ENCODE results near the gene ZPBP. TPM values are rescaled to one million over a fixed set of nuclear protein-coding genes. Genes with fewer than 3 reads are reported as not detected.
A peak's percentile ranks its signal among the peaks of the same experiment; 100 is the strongest.
"Not testable (repeated sequence)": the region's sequence is repeated elsewhere in the genome, so short reads cannot be mapped to it uniquely, and the experiment has no call there.

The ZPBP gene
- total RNA-seq, 1 experiment from 2014 or later = not detected

DNA sequence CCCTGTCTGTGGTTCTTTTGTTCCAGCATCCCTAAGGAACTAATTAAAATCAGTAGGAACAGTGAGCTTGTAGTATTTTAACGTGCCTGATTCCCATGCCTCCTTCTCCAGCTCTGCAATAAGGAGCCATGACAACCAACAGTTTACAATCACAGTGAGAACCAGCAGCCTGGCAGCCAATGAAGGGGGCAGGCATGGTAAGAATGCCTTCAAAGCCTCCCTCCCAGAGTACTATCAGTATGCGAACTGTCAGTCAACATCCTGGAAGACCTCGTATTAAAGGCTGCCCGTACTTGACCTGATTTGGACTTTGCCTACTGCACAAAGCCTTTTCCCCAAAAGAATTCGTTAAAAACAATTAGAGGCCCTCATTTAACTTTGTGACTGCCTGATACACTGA is 7.7 kb downstream of the ZPBP start:
- H3K27me3 ChIP-seq = 0 out of 2 replicates have a peak, but pooled peaks cover 3% of the 10 kb centered on the region
- H3K36me3 ChIP-seq = no peaks in the 10 kb centered on the region
- no peak overlapping the region for H3K4me3 ChIP-seq
- no peak for DNase-seq
- H3K27ac ChIP-seq = no peak overlapping the region
- H3K9me3 ChIP-seq (replicated peaks) = no peaks in the 10 kb centered on the region
- no peaks in the 10 kb centered on the region for H3K4me1 ChIP-seq

DNA sequence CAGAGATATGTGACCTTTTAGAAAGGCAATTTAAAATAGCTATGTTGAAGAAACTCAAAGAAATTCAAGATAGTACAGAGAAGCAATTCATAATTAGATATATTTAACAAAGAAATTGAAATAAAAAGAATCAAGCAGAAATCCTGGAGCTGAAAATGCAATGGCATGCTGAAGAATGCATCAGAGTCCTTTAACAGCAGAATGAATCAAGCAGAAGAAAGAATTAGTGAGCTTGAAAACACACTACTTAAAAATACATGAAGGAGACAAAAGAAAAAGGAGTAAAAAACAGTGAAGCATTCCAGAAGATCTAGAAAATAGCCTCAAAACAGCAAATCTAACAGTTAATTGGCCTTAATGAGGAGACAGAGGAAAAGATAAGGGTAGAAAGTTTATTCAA is 20.0 kb downstream of the ZPBP start:
- H3K4me3 ChIP-seq = no peak overlapping the region
- H3K36me3 ChIP-seq = no peaks in the 10 kb centered on the region
- DNase-seq = no peak
- no peak overlapping the region for H3K27ac ChIP-seq
- no peaks in the 10 kb centered on the region for H3K9me3 ChIP-seq (replicated peaks)
- H3K27me3 ChIP-seq = no peaks in the 10 kb centered on the region
- no peaks in the 10 kb centered on the region for H3K4me1 ChIP-seq

DNA sequence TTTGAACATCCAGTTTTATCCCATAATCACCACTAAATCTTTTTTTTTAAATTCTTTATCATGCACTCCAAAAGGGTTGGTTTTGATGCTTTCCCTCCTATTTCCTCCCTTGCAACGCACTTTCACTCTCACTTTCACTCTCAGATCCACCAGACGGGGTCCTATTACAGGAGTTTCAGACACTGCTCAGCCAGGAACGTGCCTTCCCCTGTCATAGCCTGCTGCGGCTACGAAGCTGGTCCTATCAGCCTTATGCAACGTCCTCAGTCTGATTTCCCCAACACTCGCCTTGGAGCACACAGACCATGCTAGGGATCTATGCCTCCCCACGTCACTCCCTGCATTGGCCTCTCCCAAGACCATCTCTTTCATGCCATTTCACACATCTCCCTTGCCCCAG is 23.4 kb downstream of the ZPBP start:
- no peaks in the 10 kb centered on the region for H3K27me3 ChIP-seq
- H3K27ac ChIP-seq = no peak overlapping the region
- H3K36me3 ChIP-seq = no peaks in the 10 kb centered on the region
- H3K9me3 ChIP-seq (replicated peaks) = no peaks in the 10 kb centered on the region
- no peaks in the 10 kb centered on the region for H3K4me1 ChIP-seq
- DNase-seq = peak in 1 of 2 experiments; percentile 6
- H3K4me3 ChIP-seq = no peak overlapping the region

DNA sequence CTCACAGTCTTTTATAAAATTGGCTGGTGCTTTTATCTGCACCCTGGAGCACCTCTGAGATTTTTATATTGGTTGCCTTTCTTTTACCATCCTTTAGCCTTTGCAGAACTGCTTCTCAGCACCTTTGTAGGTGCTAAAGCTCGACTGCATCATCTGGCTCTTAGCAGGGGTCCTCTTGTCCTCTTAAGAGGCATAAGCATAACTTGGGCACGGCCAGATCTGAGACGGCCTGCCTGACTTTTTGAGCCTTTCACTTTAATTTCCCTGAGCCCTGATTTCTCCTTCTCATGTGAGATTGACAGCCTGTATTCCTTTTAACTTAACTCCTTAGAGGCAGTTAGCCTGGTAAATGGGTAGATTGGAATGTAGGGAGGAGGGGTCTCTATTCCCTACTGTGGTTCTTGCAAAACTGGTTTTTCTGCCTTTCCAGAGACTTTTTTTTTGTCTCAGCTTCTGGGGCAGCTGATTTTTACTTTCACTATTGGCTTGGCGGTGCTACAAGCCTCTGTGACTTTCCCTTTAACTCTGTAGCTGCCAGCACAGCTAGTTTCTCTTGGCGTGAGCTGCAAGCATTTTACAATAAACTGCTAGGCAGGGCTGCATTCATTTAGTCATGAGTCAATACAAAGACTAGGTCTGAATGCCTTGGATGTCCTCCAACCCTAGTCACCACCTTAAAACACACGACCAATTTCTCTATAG is 24.0 kb downstream of the ZPBP start:
- H3K27ac ChIP-seq = no peak overlapping the region
- H3K27me3 ChIP-seq = no peaks in the 10 kb centered on the region
- no peaks in the 10 kb centered on the region for H3K4me1 ChIP-seq
- peak overlapping the region; percentile 20; the same call in 1 of the 2 replicates for H3K4me3 ChIP-seq
- DNase-seq = no peak
- H3K36me3 ChIP-seq = no peaks in the 10 kb centered on the region
- no peaks in the 10 kb centered on the region for H3K9me3 ChIP-seq (replicated peaks)

DNA sequence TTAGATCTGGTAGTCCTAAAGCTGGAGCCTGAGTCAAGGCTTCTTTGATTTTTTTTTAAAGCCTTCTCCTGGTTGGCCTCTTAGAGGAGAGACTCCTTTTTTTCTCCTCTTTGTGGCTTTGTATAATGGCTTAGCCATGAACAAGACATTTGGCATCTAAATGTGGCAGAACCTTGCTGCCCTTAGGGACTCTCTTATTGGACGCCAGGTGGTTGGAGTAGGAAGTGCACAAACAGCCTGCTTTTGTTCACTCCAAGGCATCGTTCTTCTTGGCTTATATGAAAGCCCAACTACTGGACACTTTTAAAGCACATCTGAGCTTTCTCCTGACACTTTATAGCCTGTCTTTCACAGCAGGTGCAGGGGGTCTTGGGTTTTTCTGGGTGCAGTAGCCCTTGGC is 25.0 kb downstream of the ZPBP start:
- Histone ChIP-seq H3K9me3 (replicated peaks) (no peaks in the 10 kb centered on the region), H3K27me3 (no peaks in the 10 kb centered on the region), H3K36me3 (no peaks in the 10 kb centered on the region), H3K4me1 (no peaks in the 10 kb centered on the region), H3K4me3 (no peak overlapping the region), H3K27ac (no peak overlapping the region)
- peak in 1 of 2 experiments; percentile 16 for DNase-seq

DNA sequence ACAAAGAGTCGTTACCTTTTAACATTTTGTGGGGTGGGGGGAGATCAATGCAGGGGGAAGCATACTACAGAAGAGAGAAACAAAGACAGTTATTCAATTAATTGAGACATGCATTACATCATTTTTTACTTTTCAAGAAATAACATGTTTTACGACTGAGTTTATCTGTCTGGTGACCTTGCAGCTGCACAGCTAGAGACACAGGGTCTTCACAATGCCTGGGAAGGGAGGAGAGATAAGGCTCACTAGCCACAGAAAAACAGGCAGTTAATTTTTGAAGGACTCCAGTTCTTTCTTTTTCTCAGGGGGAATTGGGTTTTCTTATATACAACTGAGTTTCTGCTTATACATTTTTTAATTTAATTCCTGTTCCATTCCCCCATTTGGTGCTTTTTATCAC is 30.1 kb downstream of the ZPBP start:
- Histone ChIP-seq H3K27me3 (no peaks in the 10 kb centered on the region; the same call in 1 of the 2 replicates), H3K9me3 (replicated peaks) (no peaks in the 10 kb centered on the region), H3K27ac (no peak overlapping the region), H3K36me3 (no peaks in the 10 kb centered on the region), H3K4me3 (no peak overlapping the region), H3K4me1 (no peaks in the 10 kb centered on the region)
- DNase-seq = no peak

DNA sequence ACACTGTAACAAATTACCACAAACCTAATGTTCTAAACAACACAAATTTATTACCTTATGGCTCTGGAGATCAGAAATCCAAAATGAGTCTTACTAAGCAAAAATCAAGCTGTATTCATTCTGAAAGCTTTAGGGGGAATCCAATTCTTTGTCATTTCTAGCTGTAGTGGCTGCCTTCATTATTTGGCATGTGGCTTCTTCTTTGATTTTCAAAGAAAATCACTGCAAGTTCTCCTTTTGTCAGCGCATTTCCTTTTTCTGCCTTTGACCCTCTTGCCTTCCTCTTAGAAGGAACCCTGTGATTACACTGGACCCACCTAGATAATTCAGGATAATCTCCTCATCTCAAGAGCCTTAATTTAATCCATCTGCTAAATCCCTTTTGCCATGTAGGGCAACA is 36.9 kb downstream of the ZPBP start:
- no peaks in the 10 kb centered on the region for H3K36me3 ChIP-seq

DNA sequence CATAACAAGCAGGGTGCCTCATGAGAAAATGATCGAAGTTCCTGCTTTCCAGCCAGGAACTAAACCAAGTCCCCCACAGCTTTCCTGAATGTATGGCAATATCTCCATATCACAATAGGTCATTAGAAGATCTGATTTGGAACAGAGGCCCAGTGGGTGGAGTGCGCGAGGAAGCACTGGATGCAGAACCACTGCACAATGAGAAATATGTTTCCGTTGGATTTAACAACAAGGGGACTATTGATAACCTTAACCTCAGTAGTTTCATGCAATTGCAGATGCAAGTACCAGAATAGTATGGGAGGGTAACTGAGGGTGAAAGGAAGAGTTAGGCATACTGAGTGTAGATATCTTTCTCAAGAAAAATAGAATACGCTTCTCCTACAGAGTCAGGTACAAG is 45.3 kb downstream of the ZPBP start:
- peaks cover 2% of the 10 kb centered on the region; the same call in 1 of the 2 replicates for H3K9me3 ChIP-seq (replicated peaks)
- H3K36me3 ChIP-seq = no peaks in the 10 kb centered on the region
- H3K27me3 ChIP-seq = no peaks in the 10 kb centered on the region
- H3K4me1 ChIP-seq = no peaks in the 10 kb centered on the region
- no peak overlapping the region for H3K4me3 ChIP-seq
- no peak for DNase-seq
- no peak overlapping the region for H3K27ac ChIP-seq

More for the DNA sequence above, 36.9 kb downstream of the ZPBP start:
- no peak overlapping the region for H3K4me3 ChIP-seq
- H3K4me1 ChIP-seq = no peaks in the 10 kb centered on the region
- H3K9me3 ChIP-seq (replicated peaks) = no peaks in the 10 kb centered on the region
- DNase-seq = no peak
- no peaks in the 10 kb centered on the region; the same call in 1 of the 2 replicates for H3K27me3 ChIP-seq
- H3K27ac ChIP-seq = no peak overlapping the region

DNA sequence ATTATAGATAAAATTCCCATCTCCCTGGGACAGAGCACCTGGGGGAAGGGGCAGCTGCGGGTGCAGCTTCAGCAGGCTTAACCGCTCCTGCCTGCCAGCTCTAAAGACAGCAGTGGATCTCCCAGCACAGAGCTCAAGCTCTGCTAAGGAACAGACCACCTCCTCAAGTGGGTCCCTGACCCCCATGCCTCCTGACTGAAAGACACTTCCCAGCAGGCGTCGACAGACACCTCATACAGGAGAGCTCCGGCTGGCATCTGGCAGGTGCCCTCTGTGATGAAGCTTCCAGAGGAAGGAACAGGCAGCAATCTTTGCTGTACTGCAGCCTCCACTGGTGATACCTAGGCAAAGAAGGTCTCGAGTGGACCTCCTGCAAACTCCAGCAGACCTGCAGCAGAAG is 51.9 kb downstream of the ZPBP start:
- not testable (repeated sequence) for H3K9me3 ChIP-seq (replicated peaks); DNase-seq; H3K36me3 ChIP-seq; H3K27me3 ChIP-seq; H3K4me1 ChIP-seq; H3K27ac ChIP-seq; H3K4me3 ChIP-seq

DNA sequence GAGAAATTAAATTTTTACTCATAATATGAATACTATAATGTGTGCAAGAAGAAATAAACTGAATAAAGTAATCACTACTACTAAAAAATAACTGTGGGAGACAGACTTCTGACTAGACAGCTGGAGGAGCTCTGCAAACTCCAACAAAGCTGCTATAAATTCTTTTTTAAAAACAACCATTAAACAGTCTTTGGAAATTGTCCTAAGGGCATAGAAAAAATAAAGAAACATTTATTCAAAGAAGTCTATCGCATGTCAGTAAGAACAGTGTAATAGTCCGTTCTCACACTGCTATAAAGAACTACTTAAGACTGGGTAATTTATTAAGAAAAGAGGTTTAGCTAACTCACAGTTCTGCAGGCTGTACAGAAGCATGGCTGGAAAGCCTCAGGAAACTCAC is 56.0 kb downstream of the ZPBP start:
- no peak overlapping the region for H3K4me3 ChIP-seq
- no peaks in the 10 kb centered on the region for H3K36me3 ChIP-seq
- H3K4me1 ChIP-seq = no peaks in the 10 kb centered on the region
- 0 out of 2 replicates have a peak, but pooled peaks cover 3% of the 10 kb centered on the region for H3K27me3 ChIP-seq
- no peak for DNase-seq
- no peaks in the 10 kb centered on the region for H3K9me3 ChIP-seq (replicated peaks)
- H3K27ac ChIP-seq = no peak overlapping the region

DNA sequence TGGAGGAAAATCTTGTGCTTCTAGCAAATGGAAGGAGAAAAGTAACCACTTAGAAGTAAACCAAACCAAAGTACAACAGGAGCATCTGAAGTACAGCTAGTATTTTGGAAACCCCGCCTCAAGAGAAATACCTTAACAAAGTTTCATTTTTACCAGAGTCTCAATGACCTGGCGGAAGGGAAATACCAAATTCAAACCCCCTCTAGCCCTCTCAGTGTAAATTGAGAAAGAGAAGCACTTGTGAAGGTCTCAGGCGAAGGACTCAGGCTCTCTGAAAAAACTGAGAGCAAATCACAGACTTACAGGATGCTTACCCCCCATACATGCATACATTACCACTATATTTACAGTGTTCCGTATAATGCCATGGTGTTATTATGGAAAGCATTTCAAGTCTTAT is 70.1 kb downstream of the ZPBP start:
- no peaks in the 10 kb centered on the region for H3K36me3 ChIP-seq
- no peaks in the 10 kb centered on the region for H3K9me3 ChIP-seq (replicated peaks)
- H3K27me3 ChIP-seq = no peaks in the 10 kb centered on the region
- no peak for DNase-seq
- no peak overlapping the region for H3K4me3 ChIP-seq
- H3K27ac ChIP-seq = no peak overlapping the region
- no peaks in the 10 kb centered on the region for H3K4me1 ChIP-seq

DNA sequence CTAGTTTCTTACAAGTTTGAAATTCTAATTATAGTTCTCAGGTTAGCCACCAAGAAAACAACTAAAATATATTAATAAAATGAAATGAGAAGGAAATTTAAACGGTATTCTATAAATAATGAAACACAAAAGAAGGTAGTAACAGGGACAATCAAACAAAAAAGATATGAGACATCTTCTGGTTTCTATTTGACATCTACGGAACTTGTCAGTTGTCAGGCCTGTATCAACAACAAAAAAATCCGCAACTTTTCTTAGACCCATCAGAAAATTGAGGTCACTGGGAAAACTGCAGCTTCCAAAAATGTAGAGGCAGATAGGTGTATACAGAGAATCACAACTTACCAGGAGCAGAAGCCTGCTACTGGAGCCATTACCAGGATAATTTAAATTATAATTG is 70.6 kb downstream of the ZPBP start:
- no peak for DNase-seq
- H3K4me1 ChIP-seq = no peaks in the 10 kb centered on the region
- H3K27ac ChIP-seq = no peak overlapping the region
- H3K36me3 ChIP-seq = no peaks in the 10 kb centered on the region
- H3K4me3 ChIP-seq = no peak overlapping the region
- H3K27me3 ChIP-seq = no peaks in the 10 kb centered on the region
- no peaks in the 10 kb centered on the region for H3K9me3 ChIP-seq (replicated peaks)

DNA sequence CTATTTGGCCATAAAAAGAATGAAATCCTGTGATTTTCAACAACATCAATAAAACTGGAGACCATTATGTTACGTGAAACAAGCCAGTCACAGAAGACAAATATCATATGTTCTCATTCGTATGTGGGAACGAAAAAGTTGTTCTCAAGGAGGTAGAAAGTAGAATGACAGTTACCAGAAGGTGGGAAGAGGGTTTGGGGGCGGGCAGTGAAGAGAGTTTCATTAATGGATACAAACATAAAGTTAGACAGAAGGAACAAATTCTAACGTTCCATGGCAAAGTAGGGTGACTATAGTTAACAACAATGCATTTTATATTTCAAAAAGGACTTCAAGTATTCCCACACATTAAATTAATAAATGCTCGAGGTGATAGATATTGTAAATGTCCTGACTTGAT is 97.4 kb downstream of the ZPBP start:
- H3K9me3 ChIP-seq (replicated peaks) = no peaks in the 10 kb centered on the region
- peaks cover 10% of the 10 kb centered on the region; the same call in 1 of the 2 replicates for H3K27me3 ChIP-seq
- DNase-seq = no peak
- H3K4me3 ChIP-seq = no peak overlapping the region
- H3K4me1 ChIP-seq = no peaks in the 10 kb centered on the region
- H3K36me3 ChIP-seq = no peaks in the 10 kb centered on the region
- H3K27ac ChIP-seq = no peak overlapping the region

DNA sequence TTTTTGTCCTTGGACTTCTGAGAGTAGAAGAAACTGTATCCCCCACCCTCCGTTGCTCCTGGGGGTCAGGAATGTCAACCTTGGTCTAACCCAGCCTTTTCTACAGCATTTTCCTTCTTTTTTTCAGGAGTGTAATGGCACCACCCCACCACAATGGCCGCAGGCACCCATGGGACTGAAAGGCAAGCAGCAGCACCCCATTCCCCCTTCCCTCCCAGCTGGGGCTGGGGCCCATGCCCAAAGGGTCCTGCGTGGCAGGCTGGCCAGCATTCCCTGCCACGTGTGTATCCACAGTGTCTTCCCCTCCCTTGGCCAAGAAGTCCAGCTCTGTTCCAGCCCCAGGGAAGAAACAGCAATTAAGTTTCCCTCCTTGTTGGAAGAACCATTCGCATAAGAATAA is 106.9 kb downstream of the ZPBP start:
- Histone ChIP-seq H3K4me1 (no peaks in the 10 kb centered on the region), H3K9me3 (replicated peaks) (no peaks in the 10 kb centered on the region; the same call in 1 of the 2 replicates), H3K27me3 (peaks cover 5% of the 10 kb centered on the region; the same call in 1 of the 2 replicates), H3K4me3 (no peak overlapping the region), H3K27ac (no peak overlapping the region), H3K36me3 (no peaks in the 10 kb centered on the region)
- DNase-seq = no peak

DNA sequence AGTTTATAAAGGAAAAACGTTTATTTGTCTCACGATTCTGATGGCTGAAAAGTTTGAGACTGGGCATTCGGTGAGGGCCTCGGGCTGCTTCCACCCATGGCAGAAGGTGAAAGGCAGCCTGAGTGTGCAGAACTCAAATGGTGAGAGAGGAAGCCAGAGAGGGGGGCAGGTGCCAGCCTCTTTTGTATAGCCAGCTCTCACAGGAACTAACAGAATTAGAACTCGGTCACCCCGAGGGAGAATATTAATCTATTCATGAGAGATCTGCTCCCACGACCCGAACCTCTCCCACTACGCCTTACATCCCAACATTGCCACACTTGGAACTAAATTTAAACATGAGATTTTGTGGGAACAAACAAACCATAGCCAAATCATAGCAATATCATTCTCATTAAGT is 112.6 kb downstream of the ZPBP start:
- H3K27me3 ChIP-seq = no peaks in the 10 kb centered on the region
- H3K4me1 ChIP-seq = no peaks in the 10 kb centered on the region
- no peaks in the 10 kb centered on the region for H3K36me3 ChIP-seq
- DNase-seq = peak in 1 of 2 experiments; percentile 15
- no peak overlapping the region for H3K4me3 ChIP-seq
- 0 out of 2 replicates have a peak, but pooled peaks cover 3% of the 10 kb centered on the region for H3K9me3 ChIP-seq (replicated peaks)
- no peak overlapping the region for H3K27ac ChIP-seq

DNA sequence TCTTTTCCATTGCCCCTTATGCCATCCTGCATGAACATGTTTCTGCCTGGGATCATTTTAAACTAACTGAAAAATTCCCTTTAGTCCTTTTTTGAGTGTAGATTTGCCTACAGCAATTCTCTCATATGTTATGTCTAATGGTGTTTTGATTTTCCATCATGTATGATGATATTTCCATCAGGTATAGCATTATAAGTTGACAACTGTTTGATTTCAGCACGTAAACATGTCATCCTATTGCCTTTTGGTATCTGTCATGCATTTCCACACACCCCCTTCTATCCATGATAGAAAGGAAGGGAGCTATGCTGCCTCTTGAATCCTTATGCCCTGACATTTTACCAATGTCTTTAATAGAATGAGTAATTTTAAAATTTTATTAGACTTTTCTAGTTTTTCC is 116.8 kb downstream of the ZPBP start:
- no peak overlapping the region for H3K4me3 ChIP-seq
- no peaks in the 10 kb centered on the region for H3K36me3 ChIP-seq
- no peak for DNase-seq
- H3K27ac ChIP-seq = no peak overlapping the region
- no peaks in the 10 kb centered on the region for H3K27me3 ChIP-seq
- H3K9me3 ChIP-seq (replicated peaks) = 0 out of 2 replicates have a peak, but pooled peaks cover 3% of the 10 kb centered on the region
- H3K4me1 ChIP-seq = no peaks in the 10 kb centered on the region
